Mucosa of rectum (tissue), 2 donors: ENCODE measurements around the gene FAM76A.
"Not testable (repeated sequence)": the region's sequence is repeated elsewhere in the genome, so short reads cannot be mapped to it uniquely, and the experiment has no call there.

ENCODE experiments used
- H3K27ac ChIP-seq, 2 donors: one replicate each; pipeline ENCODE4 v1.7.0; 2013; ENCODE audit warnings: inconsistent platforms in 2 of 2, low read depth in 2 of 2, low read length in 2 of 2
- H3K27me3 ChIP-seq, 2 donors: one replicate each; pipeline ENCODE4 v1.7.0; 2013; ENCODE audit warnings: low read length in 2 of 2; ENCODE audit not compliant: control insufficient read depth in 2 of 2, insufficient read depth in 2 of 2
- H3K36me3 ChIP-seq, 2 donors: one replicate each; pipeline ENCODE4 v1.7.0; 2013; ENCODE audit warnings: low read length in 2 of 2; ENCODE audit not compliant: control insufficient read depth in 2 of 2, insufficient read depth in 2 of 2
- H3K4me1 ChIP-seq, 2 donors: one replicate each; pipeline ENCODE4 v1.7.0; 2013; ENCODE audit warnings: low read length in 2 of 2, mild to moderate bottlenecking in 1 of 2; ENCODE audit not compliant: control insufficient read depth in 2 of 2, insufficient read depth in 2 of 2
- H3K4me3 ChIP-seq, 2 donors: one replicate each; pipeline ENCODE4 v1.7.0; 2013; ENCODE audit warnings: low read length in 2 of 2
- H3K9ac ChIP-seq, 2 donors: one replicate each; pipeline ENCODE4 v1.7.0; 2013; ENCODE audit warnings: low read length in 2 of 2, low read depth in 1 of 2, mild to moderate bottlenecking in 1 of 2
- H3K9me3 ChIP-seq, 2 donors: one replicate each; pipeline ENCODE4 v1.7.0; 2013; ENCODE audit warnings: low read length in 2 of 2; ENCODE audit not compliant: control insufficient read depth in 2 of 2
- donor health status: healthy.
- donor health status: Normal muscosa, but diverticular disease.

The FAM76A gene

GRCh38 chr1:27725374-27726172 lies at the start of gene FAM76A:
Gene FAM76A (plus strand): TSS chr1:27725961. CDS start chr1:27726081, 120 bp downstream.
- Histone ChIP-seq H3K9me3 (no peaks in the 10 kb centered on the region), H3K4me1 (peaks cover 2 to 16% of the 10 kb centered on the region in 2 donors), H3K9ac (peak within 1 kb of the TSS; percentile 85 to 90), H3K36me3 (peaks cover 5 to 6% of the 10 kb centered on the region in 2 donors), H3K27ac (peak within 1 kb of the TSS; percentile 90 to 91), H3K27me3 (no peaks in the 10 kb centered on the region), H3K4me3 (peak within 1 kb of the TSS; percentile 76 to 86)

GRCh38 chr1:27676410-27676809 lies 49.4 kb upstream of the FAM76A start:
- no peak overlapping the region for H3K27ac ChIP-seq
- no peaks in the 10 kb centered on the region for H3K9me3 ChIP-seq
- no peaks in the 10 kb centered on the region for H3K27me3 ChIP-seq
- no peak overlapping the region for H3K4me3 ChIP-seq
- no peaks in the 10 kb centered on the region for H3K36me3 ChIP-seq
- peaks cover 8% of the 10 kb centered on the region in 2 donors for H3K4me1 ChIP-seq
- H3K9ac ChIP-seq: no peak overlapping the region

GRCh38 chr1:27678747-27679146 lies 47.0 kb upstream of the FAM76A start:
- no peaks in the 10 kb centered on the region for H3K36me3 ChIP-seq
- no peak overlapping the region for H3K27ac ChIP-seq
- H3K9ac ChIP-seq: no peak overlapping the region
- no peaks in the 10 kb centered on the region for H3K4me1 ChIP-seq
- no peaks in the 10 kb centered on the region for H3K9me3 ChIP-seq
- H3K4me3 ChIP-seq: no peak overlapping the region
- H3K27me3 ChIP-seq: no peaks in the 10 kb centered on the region

GRCh38 chr1:27680225-27680791 lies 45.5 kb upstream of the FAM76A start:
- H3K9me3 ChIP-seq, H3K9ac ChIP-seq, H3K36me3 ChIP-seq, H3K27me3 ChIP-seq, H3K4me3 ChIP-seq, H3K4me1 ChIP-seq, H3K27ac ChIP-seq: not testable (repeated sequence)

GRCh38 chr1:27681580-27681979 lies 44.2 kb upstream of the FAM76A start:
- not testable (repeated sequence) for H3K27ac ChIP-seq, H3K36me3 ChIP-seq, H3K4me3 ChIP-seq, H3K9me3 ChIP-seq, H3K4me1 ChIP-seq, H3K27me3 ChIP-seq, H3K9ac ChIP-seq

GRCh38 chr1:27682351-27682944 lies 43.3 kb upstream of the FAM76A start:
- Histone ChIP-seq H3K27ac (peak overlapping the region in 1 of 2 donors; percentile 21), H3K9me3 (no peaks in the 10 kb centered on the region), H3K9ac (no peak overlapping the region), H3K27me3 (no peaks in the 10 kb centered on the region), H3K36me3 (no peaks in the 10 kb centered on the region), H3K4me1 (peaks cover 3 to 5% of the 10 kb centered on the region in 2 donors), H3K4me3 (no peak overlapping the region)

GRCh38 chr1:27684176-27684575 lies 41.6 kb upstream of the FAM76A start:
- Histone ChIP-seq H3K4me3 (no peak overlapping the region), H3K4me1 (peaks cover 3 to 5% of the 10 kb centered on the region in 2 donors), H3K9ac (no peak overlapping the region), H3K27ac (no peak overlapping the region), H3K9me3 (no peaks in the 10 kb centered on the region), H3K27me3 (no peaks in the 10 kb centered on the region), H3K36me3 (no peaks in the 10 kb centered on the region)

GRCh38 chr1:27686223-27686990 lies 39.4 kb upstream of the FAM76A start:
- Histone ChIP-seq H3K27ac (peak overlapping the region; percentile 56), H3K4me1 (peaks cover 3 to 5% of the 10 kb centered on the region in 2 donors), H3K36me3 (no peaks in the 10 kb centered on the region), H3K9ac (peak overlapping the region in 1 of 2 donors; percentile 32), H3K27me3 (no peaks in the 10 kb centered on the region), H3K4me3 (no peak overlapping the region), H3K9me3 (no peaks in the 10 kb centered on the region)

GRCh38 chr1:27687906-27688305 lies 37.9 kb upstream of the FAM76A start:
- no peak overlapping the region for H3K4me3 ChIP-seq
- H3K9ac ChIP-seq: no peak overlapping the region
- H3K9me3 ChIP-seq: no peaks in the 10 kb centered on the region
- H3K27ac ChIP-seq: no peak overlapping the region
- H3K4me1 ChIP-seq: peaks cover 3 to 5% of the 10 kb centered on the region in 2 donors
- no peaks in the 10 kb centered on the region for H3K36me3 ChIP-seq
- H3K27me3 ChIP-seq: no peaks in the 10 kb centered on the region
